Ovary (tissue), 10 donors: ENCODE measurements around the gene ETHE1. TPM values are rescaled to one million over a fixed set of nuclear protein-coding genes. Genes with fewer than 3 reads are reported as not detected.

Experiments used
- DNase-seq, 5 donors: peaks; one replicate each; pipeline ENCODE4 v3.0.0-alpha.2; 2019 to 2020
- H3K27ac ChIP-seq, 2 donors: fragments of 200-600 bp; one replicate each; pipeline versions ENCODE4 v1.5.1 to v1.8.0; 2019 to 2022
- H3K27me3 ChIP-seq: fragments of 200-600 bp; one replicate; pipeline ENCODE4 v1.8.0; 2022
- H3K36me3 ChIP-seq: fragments of 200-600 bp; sonication (generic); one replicate; pipeline ENCODE4 v1.5.1; 2019
- H3K4me1 ChIP-seq: one replicate; pipeline ENCODE4 v1.8.1; 2013; ENCODE audit warnings: mild to moderate bottlenecking, moderate library complexity; ENCODE audit not compliant: insufficient read depth
- H3K4me3 ChIP-seq: fragments of 200-600 bp; sonication (generic); one replicate; pipeline ENCODE4 v1.5.1; 2017
- H3K9me3 ChIP-seq, 2 donors: fragments of 200-600 bp in 1 of 2; sonication (generic) in 1 of 2; one replicate each; pipeline versions ENCODE4 v1.5.1 to v1.8.1; 2013 to 2019; ENCODE audit warnings: mild to moderate bottlenecking in 1 of 2, moderate library complexity in 1 of 2
- EP300 ChIP-seq: sonication (generic); formaldehyde crosslinking; IDR thresholded peaks from one replicate; pipeline ENCODE4 v1.6.1; 2017; ENCODE audit warnings: antibody characterized with exemption
- POLR2A ChIP-seq: fragments of 450-650 bp; IDR thresholded peaks from one replicate; pipeline ENCODE4 v1.6.1; 2017; ENCODE audit warnings: antibody characterized with exemption, mild to moderate bottlenecking, moderate library complexity
- WGBS, 3 donors: extraction: QIAGEN DNeasy Blood & Tissue Kit in 1 of 3; methylation state at CpG; one replicate each; pipeline versions ENCODE4 v1.1.5 to v1.1.7; 2013 to 2017; 5-methylcytosine and 5-hydroxymethylcytosine counted together
- intact Hi-C, 4 donors: fragments of 100-400 bp; cut with DNase I; formaldehyde crosslinking; loops; one replicate each; pipeline versions ENCODE4 v1.11.0 to v1.15.1; 2022 to 2023
- long read RNA-seq, 3 donors: library from polyadenylated mRNA in 2 of 3; unstranded in 2 of 3; transcript quantifications; one replicate each; pipeline ENCODE4 v2.0.0 and lab custom pipeline, GENCODE V29; 2021 to 2026
- polyA plus RNA-seq, 2 donors: library from polyadenylated mRNA; stranded (reverse); fragments of 200-250 nt in 1 of 2; fragments of 350-450 nt in 1 of 2; fragmentation: Illumina TruSeq in 1 of 2; extraction: RNeasy Lipid Tissue Mini Kit (QIAGEN cat#74804) in 1 of 2; gene quantifications; one replicate each; pipeline ENCODE4 v1.2.3, GENCODE V29; 2013 to 2014
- total RNA-seq, 7 donors: library from RNA; depleted of rRNA in 2 of 7; stranded (reverse); fragments of >200 nt in 2 of 7; fragmentation: NEBNext Ultra II Directional in 3 of 7; extraction: Animal tissue kit (Norgen Biotek cat#: 25700) in 3 of 7; gene quantifications; one replicate each; pipeline versions ENCODE4 v1.1.0 to v1.2.4, GENCODE V29; 2016 to 2023
- TF ChIP-seq, protein P1 (sequence below), 3 donors: fragments of 450-650 bp in 2 of 3; fragments of 200-600 bp in 1 of 3; IDR thresholded peaks; one replicate each; pipeline versions ENCODE4 v1.5.1 to v1.8.0; 2016 to 2022; ENCODE audit warnings: antibody characterized with exemption in 3 of 3, mild to moderate bottlenecking in 1 of 3
- donor health status: DM: no; HTN: no; CAD: no; lungs with moderate emphysema.
- donor health status: DM: no; HTN: no; CAD: no.
- donor health status: Bipolar disorder and iron deficiency.
- donor health status: DM: yes; HTN: yes; CAD: no.
- donor health status: DM: no; HTN: no; CAD: no.
- donor health status: DM: yes; HTN: yes; CAD: no.

ETHE1 gene, protein sequence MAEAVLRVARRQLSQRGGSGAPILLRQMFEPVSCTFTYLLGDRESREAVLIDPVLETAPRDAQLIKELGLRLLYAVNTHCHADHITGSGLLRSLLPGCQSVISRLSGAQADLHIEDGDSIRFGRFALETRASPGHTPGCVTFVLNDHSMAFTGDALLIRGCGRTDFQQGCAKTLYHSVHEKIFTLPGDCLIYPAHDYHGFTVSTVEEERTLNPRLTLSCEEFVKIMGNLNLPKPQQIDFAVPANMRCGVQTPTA
- total RNA-seq (10 to 100 TPM; 16.1 to 28.5 (median 22.5) TPM), polyA plus RNA-seq (10 to 100 TPM; 25.0 to 28.7 TPM)
- long read RNA-seq, donor 1, transcript ETHE1-201 (7 exons, 963 nt): major isoform, 14 of 16 reads
- long read RNA-seq, donor 1, partial matches to known transcripts: 0 of 16 reads
- long read RNA-seq, donor 1, other reads (novel, unspliced or antisense): 1 of 16 reads
- long read RNA-seq, donor 2, transcript ETHE1-201 (7 exons, 963 nt): major isoform, 7 of 9 reads
- long read RNA-seq, donor 2, partial matches to known transcripts: 0 of 9 reads
- long read RNA-seq, donor 2, other reads (novel, unspliced or antisense): 0 of 9 reads
- long read RNA-seq, donor 3, transcript ETHE1-201 (7 exons, 963 nt): major isoform, 10 of 15 reads
- long read RNA-seq, donor 3, partial matches to known transcripts: 0 of 15 reads
- long read RNA-seq, donor 3, other reads (novel, unspliced or antisense): 2 of 15 reads

DNA sequence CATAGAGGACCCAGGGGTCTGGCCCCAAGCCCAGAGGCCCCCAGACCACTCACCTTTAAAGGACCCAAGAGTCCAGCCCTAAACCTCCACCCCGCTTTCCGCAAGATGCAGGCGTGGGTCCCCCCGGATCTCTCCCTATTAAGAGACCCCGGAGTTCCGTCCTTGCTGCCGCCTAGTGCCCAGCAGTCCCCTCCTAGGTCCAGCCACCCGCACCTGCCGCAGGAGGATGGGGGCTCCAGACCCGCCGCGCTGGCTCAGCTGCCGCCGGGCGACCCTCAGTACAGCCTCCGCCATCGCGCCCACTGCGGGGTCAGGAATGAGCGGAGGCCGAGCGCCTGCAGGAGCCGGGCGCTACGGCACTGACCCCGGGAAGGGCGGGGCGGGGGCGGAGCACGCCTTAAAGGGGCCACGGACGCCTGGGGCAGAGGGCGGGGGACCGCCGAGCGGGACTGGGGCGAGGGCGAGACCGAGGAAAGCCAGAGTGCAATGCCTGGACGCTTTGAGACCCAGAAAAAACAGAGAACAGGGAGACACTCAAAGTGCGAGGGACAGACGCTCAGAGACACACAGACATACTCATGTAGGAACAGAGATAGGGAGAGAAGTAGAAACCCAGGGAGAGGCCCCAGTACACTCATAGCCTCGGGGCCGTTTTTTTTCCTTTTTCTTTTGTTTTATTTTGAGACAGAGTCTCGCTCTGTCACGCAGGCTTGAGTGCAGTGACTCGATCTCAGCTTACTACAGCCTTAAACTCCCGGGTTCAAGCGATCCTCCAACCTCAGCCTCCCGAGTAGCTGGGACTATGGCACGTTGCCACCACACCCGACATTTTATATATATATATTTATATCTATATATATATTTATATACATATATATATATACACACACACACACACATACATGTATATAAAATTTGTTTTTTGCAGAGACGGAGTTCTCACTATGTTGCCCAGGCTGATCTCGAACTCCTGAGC lies at the start of gene ETHE1:
TSS of gene ETHE1 (minus strand) at position 318 of the 976 bp plus-strand sequence. CDS start at position 294, 24 bp downstream.
- Histone ChIP-seq H3K9me3 (no peaks in the 10 kb centered on the region), H3K27ac (peak within 1 kb of the TSS; percentile 54 to 72), H3K36me3 (no peaks in the 10 kb centered on the region), H3K27me3 (no peaks in the 10 kb centered on the region), H3K4me1 (peaks cover 6% of the 10 kb centered on the region), H3K4me3 (peak within 1 kb of the TSS; percentile 87)
- TF ChIP-seq POLR2A (peak; percentile 58), EP300 (no peak)
- intact Hi-C loops: loop anchor here in 1 of 4 donors (5.0 kb wide), 1 partner anchor 65 kb away; no protein-coding TSS in a partner anchor
- WGBS, 3 donors: 2 to 3% (median 2%) methylated on average over 54 of the region's 54 CpGs
- DNase-seq: peak; percentile 66 to 83 (median 80)

- H3K36me3 ChIP-seq: no peaks in the 10 kb centered on the region
- H3K27ac ChIP-seq: peak overlapping the region in 1 of 2 donors; percentile 58
- peaks cover 13% of the 10 kb centered on the region for H3K4me1 ChIP-seq
- no peaks in the 10 kb centered on the region for H3K9me3 ChIP-seq
- 67 to 77% (median 73%) methylated on average over 37 of the region's 37 CpGs for WGBS, 3 donors
- intact Hi-C loops: no loop called here
- TF ChIP-seq EP300 (no peak), POLR2A (no peak)
- TF ChIP-seq, protein P1, sequence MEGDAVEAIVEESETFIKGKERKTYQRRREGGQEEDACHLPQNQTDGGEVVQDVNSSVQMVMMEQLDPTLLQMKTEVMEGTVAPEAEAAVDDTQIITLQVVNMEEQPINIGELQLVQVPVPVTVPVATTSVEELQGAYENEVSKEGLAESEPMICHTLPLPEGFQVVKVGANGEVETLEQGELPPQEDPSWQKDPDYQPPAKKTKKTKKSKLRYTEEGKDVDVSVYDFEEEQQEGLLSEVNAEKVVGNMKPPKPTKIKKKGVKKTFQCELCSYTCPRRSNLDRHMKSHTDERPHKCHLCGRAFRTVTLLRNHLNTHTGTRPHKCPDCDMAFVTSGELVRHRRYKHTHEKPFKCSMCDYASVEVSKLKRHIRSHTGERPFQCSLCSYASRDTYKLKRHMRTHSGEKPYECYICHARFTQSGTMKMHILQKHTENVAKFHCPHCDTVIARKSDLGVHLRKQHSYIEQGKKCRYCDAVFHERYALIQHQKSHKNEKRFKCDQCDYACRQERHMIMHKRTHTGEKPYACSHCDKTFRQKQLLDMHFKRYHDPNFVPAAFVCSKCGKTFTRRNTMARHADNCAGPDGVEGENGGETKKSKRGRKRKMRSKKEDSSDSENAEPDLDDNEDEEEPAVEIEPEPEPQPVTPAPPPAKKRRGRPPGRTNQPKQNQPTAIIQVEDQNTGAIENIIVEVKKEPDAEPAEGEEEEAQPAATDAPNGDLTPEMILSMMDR (IDR thresholded peaks at IDR 0.05): no peak
- H3K27me3 ChIP-seq: no peaks in the 10 kb centered on the region
- peak overlapping the region; percentile 38 for H3K4me3 ChIP-seq
- DNase-seq: peak; percentile 26 to 60 (median 54)
These were observed 49.2 kb upstream of the ETHE1 start for GRCh38 chr19:43575955-43576878.

DNA sequence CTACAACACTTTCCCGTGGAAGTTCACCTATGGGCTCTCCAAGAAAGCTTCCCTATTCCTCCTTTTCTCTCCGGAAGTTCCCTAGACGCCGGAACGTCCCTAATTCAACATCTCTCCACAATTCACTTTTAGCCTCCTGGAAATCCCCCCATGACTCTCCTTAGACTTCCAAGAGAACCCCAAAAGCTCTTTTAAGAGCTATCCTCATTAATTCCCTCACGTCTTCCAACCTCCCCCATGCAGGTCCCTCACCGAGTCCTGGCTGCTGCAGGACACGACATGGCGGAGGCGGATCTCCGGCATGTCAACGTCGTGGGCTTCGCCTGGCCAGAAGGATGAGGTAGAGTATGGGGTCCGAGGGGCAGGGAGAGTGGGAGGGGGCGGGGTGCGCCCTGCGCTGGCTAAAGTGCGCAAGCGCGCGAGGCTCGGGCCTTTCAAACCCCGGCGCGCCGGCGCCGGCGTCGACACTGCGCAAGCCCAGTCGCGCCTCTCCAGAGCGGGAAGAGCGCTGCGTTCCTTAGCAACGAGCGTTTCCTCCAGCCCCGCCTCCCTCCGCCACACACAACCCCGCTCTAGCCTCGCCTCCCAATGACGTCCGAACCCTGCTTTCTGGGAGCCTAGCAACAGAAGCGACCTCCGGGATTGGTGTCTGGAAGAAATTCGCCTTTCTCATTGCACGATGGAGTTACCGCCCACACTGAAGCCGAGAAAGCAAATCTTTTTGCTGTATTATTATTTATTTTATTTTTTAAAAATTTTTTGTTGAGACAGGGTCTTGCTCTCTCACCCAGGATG lies 48.4 kb upstream of the ETHE1 start, which contains the start of the genes PINLYP and XRCC1:
TSS of gene PINLYP (plus strand) at position 646 of the 795 bp plus-strand sequence. CDS start 1,391 bp downstream, outside the sequence.
TSS of gene XRCC1 (minus strand) at position 372 of the 795 bp plus-strand sequence. CDS start at position 303, 69 bp downstream.
- WGBS, 3 donors: 0 to 1% (median 0%) methylated on average over 41 to 51 of the region's 51 CpGs
- peak within 1 kb of the TSS; percentile 91 for H3K4me3 ChIP-seq
- H3K4me1 ChIP-seq: peaks cover 11% of the 10 kb centered on the region
- TF ChIP-seq POLR2A (peak; percentile 38), EP300 (no peak)
- TF ChIP-seq, protein P1 (IDR thresholded peaks at IDR 0.05): no peak
- no peaks in the 10 kb centered on the region for H3K9me3 ChIP-seq
- no peaks in the 10 kb centered on the region for H3K27me3 ChIP-seq
- peak within 1 kb of the TSS; percentile 39 to 65 for H3K27ac ChIP-seq
- no peaks in the 10 kb centered on the region for H3K36me3 ChIP-seq
- peak; percentile 97 to 99 (median 98) for DNase-seq
- intact Hi-C loops: no loop called here
